LNCAP (cell line): ENCODE measurements around the gene MAGI1.

Experiments used
- CTCF ChIP-seq: fragments of 450-650 bp; IDR thresholded peaks from 2 replicates; pipeline ENCODE4 v1.5.1; 2017; ENCODE audit warnings: mild to moderate bottlenecking

The MAGI1 gene

GRCh38 chr3:65890328-65890727, 148.4 kb downstream of the MAGI1 start:
- no peak for TF ChIP-seq CTCF

GRCh38 chr3:65889707-65890099, 149.0 kb downstream of the MAGI1 start:
- no peak for TF ChIP-seq CTCF

GRCh38 chr3:65888980-65889706, 149.6 kb downstream of the MAGI1 start:
- no peak for TF ChIP-seq CTCF

- no peak for TF ChIP-seq CTCF
Measured at GRCh38 chr3:65888196-65888595, 150.5 kb downstream of the MAGI1 start.

- TF ChIP-seq CTCF, result no peak
Measured at GRCh38 chr3:65886391-65886790, 152.3 kb downstream of the MAGI1 start.

GRCh38 chr3:65884071-65884470, 154.6 kb downstream of the MAGI1 start:
- TF ChIP-seq CTCF, result no peak

- TF ChIP-seq CTCF, result no peak
Measured at GRCh38 chr3:65883613-65884012, 155.1 kb downstream of the MAGI1 start.

GRCh38 chr3:65880350-65880749, 158.4 kb downstream of the MAGI1 start:
- TF ChIP-seq CTCF, result no peak
